IPS DF 4.7 (cell line): ENCODE results near the gene ADAM30.

Source experiments
- DNase-seq: peaks from one replicate; pipeline ENCODE4 v3.0.0-alpha.2; 2013; ENCODE audit warnings: low spot score; ENCODE audit errors: extremely low read depth

Gene ADAM30

DNA sequence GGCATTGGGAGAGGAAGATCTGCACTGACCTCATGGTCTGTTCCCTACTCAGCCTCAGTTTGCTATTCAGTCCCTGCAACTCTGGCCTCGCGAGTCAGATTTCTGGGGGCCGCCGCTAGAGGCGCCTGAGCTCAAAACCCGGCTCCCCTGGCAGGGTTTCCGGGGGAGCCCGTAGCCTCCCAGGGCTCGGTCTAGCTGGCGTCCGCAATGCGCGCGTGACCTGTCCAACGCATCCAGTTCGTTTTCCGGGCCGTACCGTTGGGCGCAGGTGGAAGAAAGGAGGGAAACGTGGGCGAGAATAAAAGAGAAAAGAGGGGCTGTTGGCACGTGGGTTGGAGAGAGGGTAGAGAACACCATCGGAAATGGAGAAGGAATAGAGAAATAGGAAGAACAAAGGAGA is at the start of gene ADAM30:
Gene ADAM30, minus strand, starts transcription at position 213 of the 400 bp plus-strand sequence. Its CDS starts 179 bp downstream, at position 34.
- DNase-seq: no peak

DNA sequence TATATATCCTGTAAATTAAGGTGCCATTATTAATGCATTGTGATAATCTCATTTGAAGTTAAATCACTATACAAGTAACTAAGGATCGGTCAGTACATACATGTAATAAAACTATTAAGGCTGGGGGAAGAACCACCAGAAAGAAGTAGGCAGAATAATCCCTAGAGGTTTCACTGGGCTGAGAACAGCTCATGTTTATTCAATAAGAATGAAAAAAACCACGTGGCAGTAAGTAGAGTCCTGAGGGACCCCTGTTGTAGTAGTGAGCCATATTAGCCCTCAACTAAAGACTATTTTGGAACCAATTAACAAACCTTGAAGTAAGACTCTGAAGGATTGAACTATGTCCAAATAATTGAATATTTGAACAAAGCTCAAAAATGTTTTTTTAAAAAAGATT is 46.9 kb upstream of the ADAM30 start:
- DNase-seq: no peak

DNA sequence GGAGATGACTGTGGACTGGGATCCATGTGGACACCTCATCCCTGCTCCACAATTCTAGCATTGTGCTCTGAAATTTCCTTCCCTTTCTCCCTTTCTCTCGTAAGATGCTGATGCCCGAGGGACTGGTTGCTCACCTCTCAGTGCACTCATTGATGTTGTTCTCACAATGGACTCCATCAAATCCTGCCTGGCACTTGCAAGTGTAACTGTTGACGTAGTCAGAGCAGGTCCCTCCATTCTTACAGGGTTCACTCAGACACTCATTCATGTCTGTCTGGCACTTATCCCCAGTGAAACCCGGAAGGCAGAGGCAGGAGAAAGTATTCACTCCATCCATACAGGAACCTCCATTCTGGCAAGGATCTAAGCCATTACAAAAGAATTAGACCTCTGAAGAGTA is 45.1 kb upstream of the ADAM30 start:
- no peak for DNase-seq

DNA sequence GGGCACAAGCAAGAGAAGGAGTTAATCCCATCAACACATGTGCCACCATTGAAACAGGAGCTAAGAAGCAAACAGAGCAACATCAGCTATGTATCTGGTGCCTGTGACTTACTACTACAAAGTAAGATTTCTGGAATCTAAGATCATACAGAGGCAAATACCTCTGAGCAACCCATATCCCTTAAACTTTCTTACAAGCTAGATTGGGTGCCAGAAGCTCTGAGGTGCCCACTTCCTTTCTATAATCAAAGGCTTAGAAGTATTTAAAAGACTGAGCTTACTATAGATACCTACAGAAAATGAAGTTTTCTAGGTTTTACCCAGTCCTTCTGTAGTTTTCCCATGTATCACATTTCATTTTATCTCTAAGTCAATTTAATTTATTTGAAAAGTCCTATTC is 44.4 kb upstream of the ADAM30 start:
- DNase-seq: no peak

DNA sequence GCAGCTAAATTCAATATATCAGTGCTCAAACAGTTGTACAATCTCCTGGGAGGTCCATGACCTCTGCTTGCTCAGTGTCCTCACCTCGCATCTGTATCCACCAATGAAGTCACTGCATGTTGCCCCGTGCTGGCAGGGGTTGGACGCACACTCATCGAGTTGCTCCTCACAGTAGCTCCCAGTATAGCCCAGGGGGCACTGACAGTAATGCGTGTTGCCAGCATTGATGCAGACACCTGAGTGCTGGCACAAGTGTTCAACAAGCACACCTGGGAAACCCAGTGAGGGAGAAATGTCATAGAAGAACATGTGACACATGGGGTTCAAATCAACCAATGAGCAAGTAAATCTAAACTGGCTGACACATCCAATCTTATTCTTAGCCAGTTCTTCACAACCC is 40.9 kb upstream of the ADAM30 start:
- no peak for DNase-seq

DNA sequence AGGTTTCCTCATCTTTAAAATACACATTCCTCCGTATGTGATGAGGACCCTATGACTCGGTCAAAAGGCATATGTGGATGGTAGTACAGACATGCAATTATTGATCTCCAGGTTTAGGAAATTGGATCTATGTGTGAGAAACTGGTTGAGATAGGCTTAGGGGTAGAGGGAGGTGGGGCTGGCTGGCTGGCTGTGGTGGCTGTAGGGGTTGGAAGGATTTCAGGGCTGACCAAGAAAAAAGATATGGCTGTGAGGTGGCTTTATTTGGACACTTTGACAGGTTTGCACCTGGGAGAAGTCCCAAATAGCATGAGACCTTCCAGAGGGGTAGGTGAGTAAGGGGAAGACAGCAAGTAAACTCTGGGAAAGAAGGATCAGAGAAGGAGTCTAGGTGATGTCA is 39.6 kb upstream of the ADAM30 start:
- no peak for DNase-seq

DNA sequence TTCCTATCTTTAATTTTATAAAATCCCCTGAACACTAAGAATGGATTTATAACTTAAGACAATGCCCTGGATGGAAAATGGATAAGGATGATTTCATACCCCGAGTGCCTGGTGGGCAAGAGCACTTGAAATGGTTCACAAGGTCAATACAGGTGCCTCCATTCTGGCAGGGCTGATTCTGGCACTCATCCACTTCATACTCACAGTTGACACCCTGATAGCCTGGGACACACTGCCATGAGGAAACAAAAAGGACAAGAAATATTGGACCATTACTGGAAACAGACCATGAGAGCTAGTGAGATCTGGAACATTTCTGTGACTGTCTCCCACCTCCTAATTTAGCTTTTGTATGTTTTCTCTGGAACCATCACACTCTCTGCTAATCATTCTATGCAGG is 39.1 kb upstream of the ADAM30 start:
- DNase-seq: no peak

DNA sequence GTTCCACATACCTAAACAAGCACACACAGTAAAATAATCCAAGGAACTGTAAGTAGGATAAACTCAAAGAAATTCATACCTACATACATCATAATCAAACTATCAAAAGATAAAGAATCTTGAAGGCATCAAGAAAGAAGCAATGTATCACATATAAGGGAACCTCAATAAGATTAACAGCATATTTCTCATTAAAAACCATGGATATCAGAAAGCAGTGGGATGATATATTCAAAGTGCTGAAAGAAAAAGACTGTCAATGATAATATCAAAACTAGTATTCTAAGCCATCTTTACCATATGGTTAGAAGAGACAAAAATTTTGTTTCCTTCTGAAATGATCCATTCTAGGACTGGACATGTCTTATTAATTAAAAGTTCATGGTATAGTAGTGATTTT is 37.1 kb upstream of the ADAM30 start:
- DNase-seq: no peak

DNA sequence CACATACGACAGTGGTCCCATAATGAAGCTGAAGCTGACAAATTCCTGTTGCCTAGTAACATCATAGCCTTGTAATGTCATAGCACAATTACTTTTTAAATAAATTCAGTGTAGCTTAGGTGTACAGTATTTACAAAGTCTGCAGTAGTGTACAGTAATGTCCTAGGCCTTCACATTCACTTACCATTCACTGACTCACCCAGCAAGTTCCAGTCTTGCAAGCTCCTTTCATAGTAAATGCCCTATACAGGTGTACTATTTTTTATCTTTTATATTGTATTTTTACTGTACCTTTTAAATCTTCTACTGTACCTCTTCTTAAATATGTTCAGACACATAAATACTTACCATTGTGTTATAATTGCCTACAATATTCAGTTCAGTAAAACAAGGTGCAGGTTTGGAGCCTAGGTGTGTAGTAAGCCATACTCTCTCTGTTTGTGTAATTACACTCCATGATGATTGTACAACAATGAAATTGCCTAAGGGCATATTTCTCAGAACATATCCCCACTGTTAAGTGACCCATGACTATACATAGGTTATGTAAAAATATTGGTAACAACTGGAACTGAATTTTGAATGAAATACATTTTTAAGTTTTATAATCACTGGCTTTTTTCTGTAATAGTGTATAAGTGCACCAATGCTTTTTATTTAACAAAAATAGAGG is 33.5 kb upstream of the ADAM30 start:
- DNase-seq: no peak

DNA sequence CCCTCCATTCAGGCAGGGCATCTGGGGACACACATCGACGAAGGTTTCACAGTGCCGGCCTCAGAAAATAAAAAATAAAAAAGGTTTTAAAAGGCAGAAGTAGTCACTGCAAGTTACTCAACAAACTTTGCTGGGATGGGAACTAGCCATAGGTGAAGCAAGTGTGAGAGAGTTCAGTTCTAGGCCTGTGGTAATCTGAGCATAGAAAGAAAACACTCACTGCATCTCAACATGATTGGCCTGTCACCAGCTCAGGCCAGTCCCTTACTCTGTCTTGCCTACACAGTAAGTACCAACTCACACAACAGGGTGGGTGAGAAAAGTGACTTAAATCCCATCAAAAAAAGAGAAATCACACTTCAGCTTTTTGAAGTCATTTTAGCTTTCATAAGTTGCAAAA is 30.2 kb upstream of the ADAM30 start:
- DNase-seq: no peak

DNA sequence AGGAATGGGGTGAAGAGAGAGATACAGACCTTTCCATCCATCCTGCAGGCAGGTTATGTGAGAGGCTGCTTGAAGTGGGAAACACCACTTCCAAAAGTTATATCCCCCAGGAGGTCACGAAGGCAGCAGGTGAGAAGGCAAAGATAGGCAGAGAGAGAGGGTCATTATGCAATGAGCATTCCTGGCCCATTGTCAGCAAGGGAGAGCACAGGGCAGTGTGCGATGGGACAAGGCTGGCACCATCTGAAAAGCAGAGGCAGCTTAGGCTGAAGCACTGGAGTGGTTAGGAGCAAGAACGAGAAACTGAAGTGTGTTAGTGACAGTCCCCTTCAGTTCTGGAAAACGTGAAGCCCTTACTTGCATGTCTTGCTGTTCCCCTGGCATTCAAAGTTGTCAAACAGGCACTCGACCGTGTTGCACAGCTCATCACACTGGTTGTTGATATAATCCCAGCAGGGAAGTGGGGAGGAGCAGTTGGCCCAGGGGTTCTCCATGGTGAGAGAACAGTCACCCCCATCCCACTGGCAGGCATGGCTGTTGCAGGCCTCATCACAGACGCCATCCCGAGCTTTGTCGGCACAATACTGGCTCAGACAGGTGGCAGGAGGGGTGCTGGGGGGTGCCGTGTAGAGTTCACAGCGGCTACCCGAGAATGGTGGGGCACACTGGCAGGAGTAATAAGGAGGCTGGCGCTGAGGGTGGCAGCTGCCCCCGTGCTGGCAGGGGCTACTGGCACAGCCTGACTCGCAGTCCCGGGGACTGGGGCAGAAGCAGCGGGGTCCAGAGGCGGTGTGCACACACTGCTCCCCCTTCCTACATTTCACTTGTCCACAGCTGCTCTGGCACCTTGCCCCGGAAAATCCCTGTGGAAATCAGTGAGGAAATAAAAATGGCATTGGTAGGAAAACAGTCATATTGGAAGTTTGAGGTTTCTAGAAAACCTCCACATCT is 28.9 kb upstream of the ADAM30 start:
- DNase-seq: no peak

DNA sequence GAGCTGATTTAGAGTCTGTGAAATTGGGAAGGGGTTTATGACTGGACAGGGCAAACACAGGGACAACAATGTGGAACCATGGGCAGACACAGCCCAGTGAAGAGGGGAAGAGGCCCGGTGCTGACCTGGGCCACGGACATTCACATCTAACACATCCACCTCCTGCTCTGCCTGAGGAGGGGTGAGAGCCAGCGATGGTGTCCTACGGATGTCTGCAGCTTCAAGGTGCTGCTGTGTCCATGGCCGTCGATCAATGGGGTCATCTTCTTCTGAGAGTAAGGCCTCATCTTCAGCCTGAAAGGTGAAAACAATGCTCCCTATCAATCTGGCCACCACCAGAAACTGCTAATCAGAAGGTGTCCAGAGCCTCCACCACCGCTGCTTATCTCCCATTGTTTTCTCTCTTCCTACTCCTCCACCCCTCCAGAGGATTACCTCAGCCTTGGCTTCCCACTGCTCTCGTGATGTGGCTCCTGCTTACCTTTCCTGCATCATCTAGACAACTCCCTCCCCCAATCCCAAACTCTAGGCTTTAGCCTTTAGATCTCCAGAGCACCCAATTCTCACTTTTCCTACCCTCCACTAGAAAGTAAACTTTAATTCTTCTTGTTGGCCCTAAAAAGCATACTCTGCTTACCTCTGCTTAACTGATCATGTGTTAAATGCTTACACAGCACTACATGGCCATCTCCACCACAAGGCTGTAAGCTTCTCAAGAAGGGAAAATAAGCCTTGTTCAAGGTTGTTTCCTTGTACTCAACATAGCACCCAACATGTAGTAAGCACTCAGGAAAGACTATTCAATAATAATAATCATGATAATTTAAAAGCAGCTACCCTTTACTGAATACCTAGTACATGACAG is 24.0 kb upstream of the ADAM30 start:
- DNase-seq: no peak

DNA sequence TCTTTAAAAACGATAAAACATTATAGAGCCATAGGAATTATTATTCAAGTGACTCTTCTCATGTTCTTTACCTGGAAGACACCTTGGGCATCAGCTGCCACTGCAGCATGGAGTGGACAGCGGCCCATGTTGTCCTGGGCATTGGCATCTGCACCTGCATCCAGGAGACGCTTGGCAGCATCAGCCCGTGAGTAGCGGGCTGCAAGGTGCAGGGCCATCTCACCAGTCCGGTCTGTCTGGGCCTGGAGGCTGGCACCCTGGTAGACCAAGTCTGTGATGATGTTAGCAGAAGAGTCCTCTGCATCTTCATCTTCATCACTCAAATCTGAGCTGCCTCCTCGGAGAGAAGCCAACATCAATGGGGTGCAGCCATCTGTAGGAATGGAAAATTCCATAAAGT is 22.9 kb upstream of the ADAM30 start:
- DNase-seq: no peak

DNA sequence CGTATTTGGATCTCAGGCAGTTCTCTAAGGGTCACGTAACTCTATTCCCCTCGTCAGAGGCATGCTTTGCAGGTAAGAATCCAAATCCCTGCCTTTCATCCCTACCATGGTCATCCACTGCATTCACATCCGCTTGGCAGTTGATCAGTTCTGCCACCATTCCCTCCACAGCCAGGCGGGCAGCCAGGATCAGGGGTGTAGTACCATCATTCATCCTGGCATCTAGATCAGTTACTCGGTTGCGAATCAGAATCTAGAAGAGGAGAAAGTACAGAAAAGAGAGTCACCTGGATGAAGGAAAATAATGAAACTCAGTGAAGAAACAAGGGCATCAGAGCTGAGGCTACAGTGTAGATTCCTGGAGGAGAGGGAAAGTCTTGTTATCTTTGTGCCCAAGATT is 22.0 kb upstream of the ADAM30 start:
- no peak for DNase-seq

DNA sequence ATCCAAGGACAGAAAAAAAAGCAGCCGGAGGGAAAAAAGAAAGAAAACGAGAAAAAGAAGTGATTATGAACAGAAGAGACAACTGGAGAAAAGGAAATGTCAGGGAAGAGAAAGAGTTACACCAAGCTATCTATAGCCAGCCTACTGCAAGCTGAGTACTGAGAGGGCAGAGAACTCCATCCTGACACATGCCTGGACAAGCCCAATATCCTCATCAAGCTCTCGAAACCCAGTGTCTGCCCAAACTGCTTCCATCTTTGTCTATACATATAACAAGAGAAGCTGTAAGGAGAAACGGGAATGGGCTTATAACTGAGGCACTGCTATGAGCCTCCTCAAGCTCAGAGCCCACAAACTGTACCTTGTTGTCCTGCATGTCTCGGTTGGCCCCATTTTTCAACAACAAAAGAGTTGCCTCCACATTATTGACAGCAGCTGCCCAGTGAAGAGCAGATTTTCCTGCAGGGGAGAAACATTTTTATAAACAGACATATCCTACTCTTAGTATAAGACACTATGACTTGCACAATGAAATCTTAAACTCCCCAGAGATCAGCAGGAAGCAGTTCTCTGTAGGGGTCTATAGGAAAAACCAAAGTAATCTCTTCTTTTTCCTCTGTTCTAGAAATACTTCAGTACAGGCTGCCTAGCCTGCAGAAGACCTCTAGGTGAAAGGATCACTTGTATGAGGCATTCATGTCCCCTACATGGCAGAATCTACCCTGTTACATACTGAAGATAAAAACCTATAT is 21.2 kb upstream of the ADAM30 start:
- DNase-seq: no peak

DNA sequence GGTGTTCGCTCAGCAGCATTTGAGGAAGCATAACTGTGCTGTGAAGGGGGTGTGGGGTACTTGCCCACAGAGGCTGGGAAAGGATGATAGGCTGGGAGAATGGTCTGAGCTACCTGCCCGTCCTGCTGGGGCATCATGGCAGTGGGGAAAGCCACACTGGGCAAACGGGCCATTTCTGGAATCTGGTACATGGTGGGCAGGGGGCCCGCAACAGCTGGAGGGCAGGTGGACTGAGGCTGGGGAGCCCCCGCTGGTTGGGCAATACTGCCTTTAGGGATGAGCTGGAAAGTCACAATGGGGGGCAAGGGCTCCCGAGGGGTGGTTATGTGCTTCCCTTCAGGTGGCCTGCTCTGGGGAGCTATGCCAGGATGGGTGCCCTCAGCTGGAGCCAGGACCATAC is 19.2 kb upstream of the ADAM30 start:
- DNase-seq: no peak

DNA sequence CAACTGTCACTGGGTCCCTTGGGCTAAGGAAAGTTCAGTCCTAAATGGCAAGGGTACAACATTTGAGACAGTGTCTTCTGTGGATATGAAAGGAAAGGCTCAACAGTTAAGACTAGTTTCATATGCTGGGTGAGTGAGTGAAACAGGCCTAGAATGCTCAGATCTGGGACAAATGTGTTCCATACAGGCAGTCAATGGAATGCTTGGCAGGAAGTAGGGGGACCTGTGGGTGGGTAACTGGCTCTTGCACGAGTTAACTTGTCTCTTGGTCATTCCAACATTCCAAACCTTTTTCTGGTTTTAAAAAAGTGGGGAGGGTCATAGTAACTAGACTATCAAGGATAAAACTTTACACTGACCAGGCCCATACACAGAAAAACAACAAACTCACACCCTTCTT is 17.8 kb upstream of the ADAM30 start:
- no peak for DNase-seq

DNA sequence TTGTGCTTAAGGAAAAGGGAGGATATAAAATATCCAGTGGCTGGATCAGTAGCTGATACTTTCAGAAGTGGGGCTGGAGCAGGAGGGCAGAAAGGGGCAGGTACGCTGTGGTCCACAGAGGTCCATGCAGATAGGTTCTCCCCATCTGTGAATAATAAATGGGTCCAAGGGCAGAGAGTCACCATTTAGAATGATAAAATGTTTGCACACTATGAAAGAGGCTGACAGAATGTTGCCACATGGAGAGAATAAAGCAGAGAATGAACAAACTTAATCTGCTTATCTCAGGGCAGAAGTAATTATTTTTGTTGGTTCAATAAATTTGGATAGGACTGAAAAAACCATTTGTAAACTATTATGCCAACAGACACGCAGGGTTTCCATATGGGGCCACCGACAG is 16.6 kb upstream of the ADAM30 start:
- DNase-seq: no peak

DNA sequence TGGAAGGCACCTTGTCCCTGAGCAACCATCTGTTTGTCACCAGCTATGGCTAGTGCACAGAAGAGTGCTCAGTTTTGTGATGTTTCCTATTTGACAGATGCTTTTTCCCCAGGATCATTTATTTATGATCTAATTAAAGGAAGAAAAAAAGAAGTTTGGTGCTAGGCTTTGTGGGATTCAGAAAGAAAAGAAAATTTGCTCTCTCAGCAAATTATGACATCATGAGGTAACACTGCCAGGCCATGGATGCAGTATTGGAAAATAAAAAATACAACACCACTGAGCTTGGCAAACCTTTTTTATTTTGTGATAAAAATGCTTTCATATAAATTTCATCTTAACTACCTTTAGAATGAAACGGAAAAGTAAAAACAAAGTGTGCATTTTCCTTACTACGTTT is 15.5 kb upstream of the ADAM30 start:
- no peak for DNase-seq

DNA sequence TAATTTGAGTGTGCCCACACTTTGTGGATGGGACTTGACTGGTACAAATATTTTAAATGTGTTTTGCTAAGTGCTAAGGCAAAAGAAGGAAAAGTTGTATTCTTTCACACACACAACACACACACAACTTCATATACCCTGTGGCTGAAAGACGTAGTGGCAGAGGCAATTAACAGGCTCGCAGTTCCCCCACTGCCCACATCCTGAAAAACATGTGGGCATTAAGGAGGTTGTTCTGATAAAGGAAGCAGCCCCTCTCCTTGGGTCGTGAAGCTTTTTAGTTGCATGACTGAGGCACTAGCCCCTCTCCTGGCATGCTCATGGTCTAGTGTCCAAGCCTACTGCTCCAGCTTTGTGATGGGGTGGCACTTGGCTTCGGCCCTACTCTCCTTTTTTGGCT is 14.3 kb upstream of the ADAM30 start:
- DNase-seq: no peak
